ENCODE data around the gene SPI1.
A peak's percentile ranks its signal among the peaks of the same experiment; 100 is the strongest.

SPI1 gene

GRCh38 chr11:47374720-47375019, 3.7 kb downstream of the SPI1 start:
- no peak for DNase-seq
- in situ Hi-C loops (cut with MboI; ENCODE audit: low pct_unique_long_range_greater_than_20kb, low sequenced_read_pairs), result no loop called here

GRCh38 chr11:47373876-47374719, 4.2 kb downstream of the SPI1 start:
- DNase-seq, result peak; percentile 74

GRCh38 chr11:47372422-47372821, 5.9 kb downstream of the SPI1 start:
- in situ Hi-C loops (cut with MboI; ENCODE audit: low pct_unique_long_range_greater_than_20kb, low sequenced_read_pairs), result no loop called here
- no peak for DNase-seq

More at GRCh38 chr11:47373876-47374719, 4.2 kb downstream of the SPI1 start:
- in situ Hi-C loops (cut with MboI; ENCODE audit: low pct_unique_long_range_greater_than_20kb, low sequenced_read_pairs), result no loop called here

DNA sequence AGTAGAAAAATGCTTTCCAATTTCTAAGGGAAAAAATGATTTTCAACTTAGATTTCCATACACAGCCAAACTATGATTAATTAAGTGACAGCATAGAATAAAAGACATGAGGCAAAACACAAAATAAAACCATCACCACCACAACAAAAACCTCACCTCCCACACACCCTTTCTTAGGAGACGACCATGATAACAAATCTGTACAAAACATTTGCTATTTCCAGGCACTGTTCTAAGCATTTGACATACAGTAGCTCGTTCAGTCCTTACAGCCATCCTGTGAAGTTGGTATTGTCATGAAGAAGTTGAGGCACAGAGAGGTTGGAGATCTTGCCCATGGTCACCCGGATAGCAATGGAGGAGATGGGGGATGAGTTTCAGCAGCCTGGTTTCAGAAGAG, 8.7 kb downstream of the SPI1 start:
- in situ Hi-C loops (cut with MboI; ENCODE audit: low pct_unique_long_range_greater_than_20kb, low sequenced_read_pairs), result no loop called here

GRCh38 chr11:47366020-47366490, 12.3 kb downstream of the SPI1 start:
- in situ Hi-C loops (cut with MboI; ENCODE audit: low pct_unique_long_range_greater_than_20kb, low sequenced_read_pairs), result no loop called here

More for the DNA sequence above, 8.7 kb downstream of the SPI1 start:
- no peak for DNase-seq

GRCh38 chr11:47361419-47361818, 16.9 kb downstream of the SPI1 start:
- in situ Hi-C loops (cut with MboI; ENCODE audit: low pct_unique_long_range_greater_than_20kb, low sequenced_read_pairs), result no loop called here
- DNase-seq, result no peak

More at GRCh38 chr11:47366020-47366490, 12.3 kb downstream of the SPI1 start:
- no peak for DNase-seq

DNA sequence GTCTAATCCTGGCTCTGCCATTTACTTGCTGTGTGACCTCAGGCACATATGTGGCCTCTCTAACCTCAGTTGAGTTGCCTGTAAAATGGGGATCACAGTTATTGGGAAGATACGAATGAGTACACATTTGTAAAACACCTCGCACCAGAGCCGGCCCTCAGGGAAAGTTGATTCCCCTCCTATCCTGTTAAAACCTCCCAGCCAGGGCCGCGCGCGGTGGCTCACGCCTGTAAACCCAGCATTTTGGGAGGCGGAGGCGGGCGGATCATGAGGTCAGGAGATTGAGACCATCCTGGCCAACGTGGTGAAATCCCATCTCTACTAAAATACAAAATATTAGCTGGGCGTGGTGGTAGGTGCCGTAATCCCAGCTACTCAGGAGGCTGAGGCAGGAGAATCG, 18.0 kb downstream of the SPI1 start:
- no peak for DNase-seq
- in situ Hi-C loops (cut with MboI; ENCODE audit: low pct_unique_long_range_greater_than_20kb, low sequenced_read_pairs), result no loop called here

GRCh38 chr11:47359586-47359985, 18.8 kb downstream of the SPI1 start:
- in situ Hi-C loops (cut with MboI; ENCODE audit: low pct_unique_long_range_greater_than_20kb, low sequenced_read_pairs), result no loop called here
- peak; percentile 44 for DNase-seq

- in situ Hi-C loops (cut with MboI; ENCODE audit: low pct_unique_long_range_greater_than_20kb, low sequenced_read_pairs), result no loop called here
- no peak for DNase-seq
Measured at GRCh38 chr11:47359162-47359561, 19.2 kb downstream of the SPI1 start.

DNA sequence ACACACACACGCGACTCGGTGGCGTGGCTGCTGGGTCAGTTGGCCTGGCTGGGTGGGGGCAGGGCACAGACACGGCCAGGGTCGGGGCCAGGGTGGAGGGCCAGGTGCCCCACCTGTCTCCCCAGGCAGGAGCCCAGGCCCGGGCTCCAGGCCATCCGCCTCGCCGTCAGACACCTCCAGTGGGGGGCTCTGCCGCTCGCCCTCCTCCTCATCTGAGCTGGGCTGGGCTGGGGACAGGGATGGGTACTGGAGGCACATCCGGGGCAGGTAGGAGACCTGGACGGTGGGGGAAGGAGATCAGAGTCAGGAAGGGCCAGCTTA, 19.7 kb downstream of the SPI1 start:
- in situ Hi-C loops (cut with MboI; ENCODE audit: low pct_unique_long_range_greater_than_20kb, low sequenced_read_pairs), result no loop called here
- DNase-seq, result no peak

- in situ Hi-C loops (cut with MboI; ENCODE audit: low pct_unique_long_range_greater_than_20kb, low sequenced_read_pairs), result no loop called here
- no peak for DNase-seq
Measured at GRCh38 chr11:47357985-47358730, 20.2 kb downstream of the SPI1 start.

DNA sequence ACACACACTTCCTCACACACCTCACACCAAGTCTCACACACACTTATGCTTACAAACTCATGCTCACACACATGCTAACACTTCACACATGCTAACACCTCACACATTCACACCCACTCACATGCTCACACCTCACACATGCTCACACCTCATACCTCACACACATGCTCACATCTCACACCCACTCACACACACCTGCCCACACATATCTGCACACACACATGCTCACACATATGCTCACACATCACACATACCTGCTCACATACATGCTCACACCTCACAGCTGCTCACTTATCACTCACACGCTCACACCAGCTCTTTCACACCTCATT, 21.4 kb downstream of the SPI1 start:
- no peak for DNase-seq
- in situ Hi-C loops (cut with MboI; ENCODE audit: low pct_unique_long_range_greater_than_20kb, low sequenced_read_pairs), result no loop called here

DNA sequence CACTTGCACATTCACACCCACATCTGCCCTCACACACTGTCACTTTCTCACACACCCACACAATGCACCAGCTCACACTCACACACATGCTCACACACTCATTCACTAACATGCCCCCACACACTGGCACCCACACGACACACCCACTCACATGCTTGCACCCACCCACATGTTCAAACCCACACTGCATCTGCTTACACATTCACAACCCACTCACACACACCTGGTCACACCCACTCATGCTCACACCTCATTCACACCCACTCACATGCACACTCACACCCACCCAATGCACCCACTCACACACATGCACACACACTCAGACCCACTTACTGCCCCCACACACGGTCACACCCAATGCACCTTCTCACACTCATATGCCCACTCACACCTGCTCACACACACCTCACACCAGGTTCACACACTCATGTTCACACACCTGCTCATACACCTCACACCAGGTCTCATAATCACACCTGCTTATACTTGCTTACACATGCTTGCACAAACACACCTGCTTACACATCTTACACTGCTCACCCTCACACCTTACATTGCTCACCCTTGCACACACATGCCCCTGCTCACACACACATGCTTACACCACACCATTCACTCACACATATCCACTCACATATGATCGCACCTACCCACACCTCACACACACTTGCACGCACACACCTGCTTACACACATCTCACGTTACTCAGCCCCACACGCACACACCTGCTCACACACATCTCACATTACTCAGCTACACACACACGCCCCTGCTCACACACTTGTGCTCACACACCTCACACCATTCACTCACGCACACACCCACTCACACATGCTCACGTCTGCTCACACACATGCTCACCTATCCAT, 22.0 kb downstream of the SPI1 start:
- DNase-seq, result no peak
- in situ Hi-C loops (cut with MboI; ENCODE audit: low pct_unique_long_range_greater_than_20kb, low sequenced_read_pairs), result no loop called here

- DNase-seq, result no peak
- in situ Hi-C loops (cut with MboI; ENCODE audit: low pct_unique_long_range_greater_than_20kb, low sequenced_read_pairs), result no loop called here
Measured at GRCh38 chr11:47355283-47356128, 22.8 kb downstream of the SPI1 start.

DNA sequence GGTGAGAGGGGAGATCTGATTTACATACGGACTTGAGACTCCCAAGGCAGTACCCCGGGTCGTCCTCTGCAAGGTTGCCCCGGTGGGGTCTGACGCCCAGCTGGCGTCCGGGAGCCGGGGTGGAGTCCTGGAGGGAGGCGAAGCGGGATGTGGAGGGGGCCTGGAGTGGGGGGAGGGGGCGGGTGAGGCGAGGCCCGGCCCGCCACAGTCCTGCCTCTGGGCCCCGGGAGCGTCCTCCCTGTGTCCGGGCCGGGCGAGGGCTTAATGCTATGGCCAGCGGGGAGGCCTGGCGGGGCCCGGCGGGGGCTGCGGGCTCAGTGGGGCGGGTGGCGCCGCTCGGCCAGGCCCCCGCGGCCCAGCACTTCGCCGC, 23.4 kb downstream of the SPI1 start:
- DNase-seq, result no peak
- in situ Hi-C loops (cut with MboI; ENCODE audit: low pct_unique_long_range_greater_than_20kb, low sequenced_read_pairs), result no loop called here

- DNase-seq, result no peak
- in situ Hi-C loops (cut with MboI; ENCODE audit: low pct_unique_long_range_greater_than_20kb, low sequenced_read_pairs), result no loop called here
Measured at GRCh38 chr11:47353978-47354774, 24.2 kb downstream of the SPI1 start.

- no peak for DNase-seq
- in situ Hi-C loops (cut with MboI; ENCODE audit: low pct_unique_long_range_greater_than_20kb, low sequenced_read_pairs), result no loop called here
Measured at GRCh38 chr11:47352556-47352955, 25.8 kb downstream of the SPI1 start, which contains the start of gene MYBPC3. Gene MYBPC3 (minus strand): TSS chr11:47352702. CDS start chr11:47352647, 55 bp downstream.
